ENCODE measurements around the gene MTURN. TPM values are rescaled to one million over a fixed set of nuclear protein-coding genes. Genes with fewer than 3 reads are reported as not detected.
"Not testable (repeated sequence)": the region's sequence is repeated elsewhere in the genome, so short reads cannot be mapped to it uniquely, and the experiment has no call there.

The MTURN gene
- total and polyA plus RNA-seq, 4 donors = 13.5 to 79.6 (median 23.0) TPM

GRCh38 chr7:30093420-30093952 is 41.3 kb upstream of the MTURN start:
- no peaks in the 10 kb centered on the region for H3K27me3 ChIP-seq (ENCODE audit: control insufficient read depth in 3 of 3, insufficient read depth in 3 of 3, low read length in 2 of 3)
- no peak overlapping the region for H3K4me3 ChIP-seq
- H3K36me3 ChIP-seq (ENCODE audit: control insufficient read depth in 4 of 4, insufficient read depth in 4 of 4, low read length in 4 of 4) = peaks cover 0 to 2% (median 0%) of the 10 kb centered on the region in 4 donors
- ATAC-seq (ENCODE audit: insufficient read depth, low FRiP score) (no peak), DNase-seq (no peak)
- no peaks in the 10 kb centered on the region for H3K9me3 ChIP-seq (ENCODE audit: control insufficient read depth in 4 of 4, insufficient read depth in 3 of 4, low read length in 3 of 4)
- no peak overlapping the region for H3K9ac ChIP-seq (ENCODE audit: insufficient read depth in 1 of 2, low read length in 2 of 2)
- WGBS, 2 donors = 79% methylated on average over 5 of the region's 5 CpGs
- TF ChIP-seq, protein P1, sequence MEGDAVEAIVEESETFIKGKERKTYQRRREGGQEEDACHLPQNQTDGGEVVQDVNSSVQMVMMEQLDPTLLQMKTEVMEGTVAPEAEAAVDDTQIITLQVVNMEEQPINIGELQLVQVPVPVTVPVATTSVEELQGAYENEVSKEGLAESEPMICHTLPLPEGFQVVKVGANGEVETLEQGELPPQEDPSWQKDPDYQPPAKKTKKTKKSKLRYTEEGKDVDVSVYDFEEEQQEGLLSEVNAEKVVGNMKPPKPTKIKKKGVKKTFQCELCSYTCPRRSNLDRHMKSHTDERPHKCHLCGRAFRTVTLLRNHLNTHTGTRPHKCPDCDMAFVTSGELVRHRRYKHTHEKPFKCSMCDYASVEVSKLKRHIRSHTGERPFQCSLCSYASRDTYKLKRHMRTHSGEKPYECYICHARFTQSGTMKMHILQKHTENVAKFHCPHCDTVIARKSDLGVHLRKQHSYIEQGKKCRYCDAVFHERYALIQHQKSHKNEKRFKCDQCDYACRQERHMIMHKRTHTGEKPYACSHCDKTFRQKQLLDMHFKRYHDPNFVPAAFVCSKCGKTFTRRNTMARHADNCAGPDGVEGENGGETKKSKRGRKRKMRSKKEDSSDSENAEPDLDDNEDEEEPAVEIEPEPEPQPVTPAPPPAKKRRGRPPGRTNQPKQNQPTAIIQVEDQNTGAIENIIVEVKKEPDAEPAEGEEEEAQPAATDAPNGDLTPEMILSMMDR (IDR thresholded peaks at IDR 0.05; ENCODE audit: control extremely low read depth, extremely low read depth) = no peak
- H3K4me1 ChIP-seq (ENCODE audit: control insufficient read depth in 5 of 5, insufficient read depth in 5 of 5, low read length in 5 of 5) = no peaks in the 10 kb centered on the region
- H3K27ac ChIP-seq (ENCODE audit: low read depth in 1 of 2, low read length in 1 of 2) = no peak overlapping the region

DNA sequence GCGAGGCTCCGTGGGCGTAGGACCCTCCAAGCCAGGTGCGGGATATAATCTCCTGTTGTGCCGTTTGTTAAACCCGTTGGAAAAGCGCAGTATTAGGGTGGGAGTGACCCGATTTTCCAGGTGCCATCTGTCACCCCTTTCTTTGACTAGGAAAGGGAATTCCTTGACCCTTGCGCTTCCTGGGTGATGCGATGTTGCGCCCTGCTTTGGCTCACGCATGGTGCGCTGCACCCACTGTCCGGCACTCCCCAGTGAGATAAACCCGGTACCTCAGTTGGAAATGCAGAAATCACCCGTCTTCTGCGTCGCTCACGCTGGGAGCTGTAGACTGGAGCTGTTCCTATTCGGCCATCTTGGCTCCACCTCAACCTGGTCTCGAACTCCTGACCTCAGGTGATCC is 36.2 kb upstream of the MTURN start:
- not testable (repeated sequence) for H3K27me3 ChIP-seq (ENCODE audit: control insufficient read depth in 3 of 3, insufficient read depth in 3 of 3, low read length in 2 of 3); H3K27ac ChIP-seq (ENCODE audit: low read depth in 1 of 2, low read length in 1 of 2); H3K4me3 ChIP-seq; DNase-seq; ATAC-seq (ENCODE audit: insufficient read depth, low FRiP score); H3K4me1 ChIP-seq (ENCODE audit: control insufficient read depth in 5 of 5, insufficient read depth in 5 of 5, low read length in 5 of 5); H3K9me3 ChIP-seq (ENCODE audit: control insufficient read depth in 4 of 4, insufficient read depth in 3 of 4, low read length in 3 of 4); H3K9ac ChIP-seq (ENCODE audit: insufficient read depth in 1 of 2, low read length in 2 of 2); H3K36me3 ChIP-seq (ENCODE audit: control insufficient read depth in 4 of 4, insufficient read depth in 4 of 4, low read length in 4 of 4)
- 92 to 95% methylated on average over 21 of the region's 21 CpGs for WGBS, 2 donors

DNA sequence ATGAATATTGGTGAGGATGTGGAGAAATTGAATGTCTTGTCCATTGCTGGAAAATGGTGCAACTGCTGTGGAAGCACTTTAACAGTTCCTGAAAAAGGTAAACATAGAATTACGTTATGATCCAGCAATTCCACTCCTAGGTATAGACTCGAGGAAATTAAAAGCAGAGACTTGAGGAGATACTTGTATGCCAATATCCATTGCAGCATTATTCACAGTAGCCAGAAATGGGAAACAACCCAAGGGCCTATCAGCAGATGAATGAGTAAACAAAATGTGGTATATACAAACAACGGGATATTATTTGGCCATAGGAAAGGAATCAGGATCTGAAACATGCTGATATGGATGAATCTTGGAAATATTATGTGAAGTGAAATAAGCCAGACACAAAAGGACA is 32.5 kb upstream of the MTURN start:
- Histone ChIP-seq H3K4me1 (ENCODE audit: control insufficient read depth in 5 of 5, insufficient read depth in 5 of 5, low read length in 5 of 5) (peaks cover 0 to 2% (median 0%) of the 10 kb centered on the region in 5 donors), H3K36me3 (ENCODE audit: control insufficient read depth in 4 of 4, insufficient read depth in 4 of 4, low read length in 4 of 4) (no peaks in the 10 kb centered on the region), H3K9me3 (ENCODE audit: control insufficient read depth in 4 of 4, insufficient read depth in 3 of 4, low read length in 3 of 4) (peaks cover 0 to 2% (median 0%) of the 10 kb centered on the region in 4 donors), H3K27me3 (ENCODE audit: control insufficient read depth in 3 of 3, insufficient read depth in 3 of 3, low read length in 2 of 3) (no peaks in the 10 kb centered on the region), H3K27ac (ENCODE audit: low read depth in 1 of 2, low read length in 1 of 2) (no peak overlapping the region), H3K9ac (ENCODE audit: insufficient read depth in 1 of 2, low read length in 2 of 2) (no peak overlapping the region), H3K4me3 (no peak overlapping the region)
- DNase-seq = peak in 2 of 3 donors; percentile 13 to 21
- no peak for ATAC-seq (ENCODE audit: insufficient read depth, low FRiP score)
- WGBS, 2 donors = 69 to 71% methylated on average over 3 of the region's 3 CpGs
- TF ChIP-seq, protein P1 (IDR thresholded peaks at IDR 0.05; ENCODE audit: control extremely low read depth, extremely low read depth) = no peak

DNA sequence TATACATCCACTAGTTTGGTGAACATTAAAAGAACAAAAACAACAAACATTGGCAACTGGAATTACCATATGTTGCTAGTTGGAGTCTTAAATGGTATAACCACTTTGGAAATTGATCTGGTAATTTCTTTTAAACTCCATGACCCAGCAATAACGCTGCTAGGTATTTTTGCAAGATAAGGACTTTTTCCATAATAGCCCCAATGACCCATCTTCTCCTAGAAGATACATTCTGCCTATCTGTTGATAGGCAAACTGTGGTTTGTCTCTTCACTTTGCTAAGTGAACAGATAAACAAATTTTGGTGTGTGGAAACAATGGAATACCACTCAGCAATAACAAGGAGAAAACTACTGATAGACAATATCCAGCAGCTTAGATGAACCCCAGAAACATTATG is 30.6 kb upstream of the MTURN start:
- H3K9me3 ChIP-seq (ENCODE audit: control insufficient read depth in 4 of 4, insufficient read depth in 3 of 4, low read length in 3 of 4) = peaks cover 0 to 2% (median 0%) of the 10 kb centered on the region in 4 donors
- no peaks in the 10 kb centered on the region for H3K36me3 ChIP-seq (ENCODE audit: control insufficient read depth in 4 of 4, insufficient read depth in 4 of 4, low read length in 4 of 4)
- H3K9ac ChIP-seq (ENCODE audit: insufficient read depth in 1 of 2, low read length in 2 of 2) = no peak overlapping the region
- H3K4me3 ChIP-seq = no peak overlapping the region
- no peak overlapping the region for H3K27ac ChIP-seq (ENCODE audit: low read depth in 1 of 2, low read length in 1 of 2)
- H3K27me3 ChIP-seq (ENCODE audit: control insufficient read depth in 3 of 3, insufficient read depth in 3 of 3, low read length in 2 of 3) = no peaks in the 10 kb centered on the region
- ATAC-seq (ENCODE audit: insufficient read depth, low FRiP score) = no peak
- DNase-seq = no peak
- TF ChIP-seq, protein P1 (IDR thresholded peaks at IDR 0.05; ENCODE audit: control extremely low read depth, extremely low read depth) = no peak
- WGBS, 2 donors = 88 to 100% methylated on average over 1 of the region's 1 CpG
- peaks cover 0 to 2% (median 0%) of the 10 kb centered on the region in 5 donors for H3K4me1 ChIP-seq (ENCODE audit: control insufficient read depth in 5 of 5, insufficient read depth in 5 of 5, low read length in 5 of 5)

Measured in lung (tissue), 12 donors.